ENCODE results near the gene CCSER1. TPM values are rescaled to one million over a fixed set of nuclear protein-coding genes. Genes with fewer than 3 reads are reported as not detected.

Gene CCSER1
- total and polyA plus RNA-seq, 2 donors (not counting 1 experiment from before 2014, with no cell fraction given) = 10.7 to 39.5 TPM

DNA sequence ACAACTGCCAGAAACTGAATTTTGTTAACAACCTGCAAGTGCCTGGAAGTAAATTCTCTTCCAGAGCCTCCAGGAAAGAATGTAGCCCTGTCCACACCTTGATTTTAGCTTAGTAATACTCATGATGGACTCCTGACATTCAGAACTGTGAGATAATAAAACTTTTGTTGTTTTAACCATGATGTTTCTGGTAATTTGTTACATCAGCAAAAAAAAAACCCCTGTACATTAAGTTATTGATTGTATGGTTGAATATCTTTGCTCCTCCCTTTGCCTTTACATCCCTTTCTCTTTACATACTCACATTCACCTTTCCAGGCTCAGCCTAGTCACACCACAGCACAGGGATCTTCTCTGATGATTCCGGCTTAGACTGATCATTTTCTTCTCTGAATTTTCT, 1294.8 kb downstream of the CCSER1 start:
- H3K27ac ChIP-seq (ENCODE audit: low read length in 2 of 2) = no peak overlapping the region
- H3K4me1 ChIP-seq (ENCODE audit: control insufficient read depth in 2 of 2, insufficient read depth in 2 of 2, low read length in 2 of 2) = no peaks in the 10 kb centered on the region
- H3K4me2 ChIP-seq (replicated peaks; ENCODE audit: low read depth, low read length, poor library complexity, severe bottlenecking) = no peak overlapping the region
- H3K9ac ChIP-seq (ENCODE audit: low read length) = no peak overlapping the region
- no CpG with 5 or more reads among the region's 1 CpG for WGBS (ENCODE audit: insufficient coverage)
- no peaks in the 10 kb centered on the region for H3K27me3 ChIP-seq (replicated peaks in 1 of 4; ENCODE audit: control extremely low read depth in 1 of 4, control insufficient read depth in 3 of 4, insufficient read depth in 4 of 4, low read length in 3 of 4)
- no peak overlapping the region for H3K27ac Mint-ChIP-seq
- intact Hi-C loops (cut with micrococcal nuclease) = no loop called here
- DNase-seq (no peak), ATAC-seq (ENCODE audit: low read depth) (no peak)
- no peaks in the 10 kb centered on the region for H3K36me3 ChIP-seq (replicated peaks in 1 of 2; ENCODE audit: control extremely low read depth in 1 of 2, control insufficient read depth in 1 of 2, extremely low read depth in 1 of 2, insufficient read depth in 2 of 2, low read length in 1 of 2)
- H3K4me3 Mint-ChIP-seq = no peak overlapping the region
- no peaks in the 10 kb centered on the region for H4K20me1 ChIP-seq (ENCODE audit: control insufficient read depth, insufficient read depth, low read length, poor library complexity, severe bottlenecking)
- no peak overlapping the region for H2AFZ ChIP-seq (ENCODE audit: insufficient read depth, low read depth, low read length, poor library complexity, severe bottlenecking)
- no peak overlapping the region for H3K4me3 ChIP-seq (ENCODE audit: control extremely low read depth in 1 of 5, extremely low read depth in 1 of 5, insufficient read depth in 1 of 5, low read depth in 2 of 5, low read length in 4 of 5)
- H3K9me3 ChIP-seq (ENCODE audit: control extremely low read depth in 1 of 3, control insufficient read depth in 2 of 3, insufficient read depth in 1 of 3, low read length in 2 of 3) = peaks cover 0 to 3% (median 0%) of the 10 kb centered on the region in 3 donors
- TF ChIP-seq EZH2 (IDR thresholded peaks at IDR 0.05; ENCODE audit: borderline replicate concordance, insufficient read depth, low read depth, low read length, poor library complexity, severe bottlenecking) = no peak
- TF ChIP-seq, protein P1, sequence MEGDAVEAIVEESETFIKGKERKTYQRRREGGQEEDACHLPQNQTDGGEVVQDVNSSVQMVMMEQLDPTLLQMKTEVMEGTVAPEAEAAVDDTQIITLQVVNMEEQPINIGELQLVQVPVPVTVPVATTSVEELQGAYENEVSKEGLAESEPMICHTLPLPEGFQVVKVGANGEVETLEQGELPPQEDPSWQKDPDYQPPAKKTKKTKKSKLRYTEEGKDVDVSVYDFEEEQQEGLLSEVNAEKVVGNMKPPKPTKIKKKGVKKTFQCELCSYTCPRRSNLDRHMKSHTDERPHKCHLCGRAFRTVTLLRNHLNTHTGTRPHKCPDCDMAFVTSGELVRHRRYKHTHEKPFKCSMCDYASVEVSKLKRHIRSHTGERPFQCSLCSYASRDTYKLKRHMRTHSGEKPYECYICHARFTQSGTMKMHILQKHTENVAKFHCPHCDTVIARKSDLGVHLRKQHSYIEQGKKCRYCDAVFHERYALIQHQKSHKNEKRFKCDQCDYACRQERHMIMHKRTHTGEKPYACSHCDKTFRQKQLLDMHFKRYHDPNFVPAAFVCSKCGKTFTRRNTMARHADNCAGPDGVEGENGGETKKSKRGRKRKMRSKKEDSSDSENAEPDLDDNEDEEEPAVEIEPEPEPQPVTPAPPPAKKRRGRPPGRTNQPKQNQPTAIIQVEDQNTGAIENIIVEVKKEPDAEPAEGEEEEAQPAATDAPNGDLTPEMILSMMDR (IDR thresholded peaks at IDR 0.05) = no peak
- CTCF ChIA-PET = no interaction called here
- peaks cover 16% of the 10 kb centered on the region for H3K9me3 Mint-ChIP-seq (ENCODE audit: insufficient read depth)
- no peaks in the 10 kb centered on the region for H3K4me1 Mint-ChIP-seq
- no peaks in the 10 kb centered on the region for H3K27me3 Mint-ChIP-seq
- POLR2A ChIA-PET = no interaction called here
- no peaks in the 10 kb centered on the region for H3K79me2 ChIP-seq (ENCODE audit: control insufficient read depth, insufficient read depth, low read length)

DNA sequence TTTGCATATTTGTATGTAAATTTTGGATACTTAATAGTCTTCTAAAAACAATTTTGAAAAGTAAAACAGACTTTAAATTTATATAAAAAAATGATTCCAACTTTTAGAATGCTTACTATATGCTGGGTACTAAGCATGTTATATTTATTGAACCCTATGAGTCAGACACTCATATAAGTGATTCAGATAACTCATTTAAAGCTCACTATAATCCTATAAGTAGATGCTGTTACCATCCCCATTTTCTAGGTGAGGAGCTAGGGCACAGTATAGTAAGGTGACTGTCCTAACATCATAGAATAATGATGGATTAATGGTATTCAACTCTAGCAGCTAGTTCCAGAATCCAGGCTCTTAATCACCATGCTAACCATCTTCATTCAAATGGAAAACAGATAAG, 1299.5 kb downstream of the CCSER1 start:
- ATAC-seq (ENCODE audit: low read depth) (no peak), DNase-seq (no peak)
- Histone ChIP-seq H3K79me2 (ENCODE audit: control insufficient read depth, insufficient read depth, low read length) (no peaks in the 10 kb centered on the region), H3K4me2 (replicated peaks; ENCODE audit: low read depth, low read length, poor library complexity, severe bottlenecking) (no peak overlapping the region), H3K27ac (ENCODE audit: low read length in 2 of 2) (no peak overlapping the region), H3K9me3 (ENCODE audit: control extremely low read depth in 1 of 3, control insufficient read depth in 2 of 3, insufficient read depth in 1 of 3, low read length in 2 of 3) (peaks cover 0 to 4% (median 0%) of the 10 kb centered on the region in 3 donors), H3K4me1 (ENCODE audit: control insufficient read depth in 2 of 2, insufficient read depth in 2 of 2, low read length in 2 of 2) (no peaks in the 10 kb centered on the region), H3K4me3 (ENCODE audit: control extremely low read depth in 1 of 5, extremely low read depth in 1 of 5, insufficient read depth in 1 of 5, low read depth in 2 of 5, low read length in 4 of 5) (no peak overlapping the region), H2AFZ (ENCODE audit: insufficient read depth, low read depth, low read length, poor library complexity, severe bottlenecking) (no peak overlapping the region), H3K36me3 (replicated peaks in 1 of 2; ENCODE audit: control extremely low read depth in 1 of 2, control insufficient read depth in 1 of 2, extremely low read depth in 1 of 2, insufficient read depth in 2 of 2, low read length in 1 of 2) (no peaks in the 10 kb centered on the region), H3K27me3 (replicated peaks in 1 of 4; ENCODE audit: control extremely low read depth in 1 of 4, control insufficient read depth in 3 of 4, insufficient read depth in 4 of 4, low read length in 3 of 4) (no peaks in the 10 kb centered on the region), H4K20me1 (ENCODE audit: control insufficient read depth, insufficient read depth, low read length, poor library complexity, severe bottlenecking) (no peaks in the 10 kb centered on the region), H3K9ac (ENCODE audit: low read length) (no peak overlapping the region)
- Mint-ChIP-seq H3K9me3 (ENCODE audit: insufficient read depth) (peaks cover 3% of the 10 kb centered on the region), H3K27me3 (no peaks in the 10 kb centered on the region), H3K27ac (no peak overlapping the region), H3K4me1 (no peaks in the 10 kb centered on the region), H3K4me3 (no peak overlapping the region)
- ChIA-PET POLR2A (no interaction called here), CTCF (no interaction called here)
- intact Hi-C loops (cut with micrococcal nuclease) = no loop called here
- TF ChIP-seq, protein P1 (IDR thresholded peaks at IDR 0.05) = no peak
- TF ChIP-seq EZH2 (IDR thresholded peaks at IDR 0.05; ENCODE audit: borderline replicate concordance, insufficient read depth, low read depth, low read length, poor library complexity, severe bottlenecking) = no peak

Measured in B cell (primary cell).